H9 (cell line): Measurements from ENCODE around the gene C9orf72. TPM values are rescaled to one million over a fixed set of nuclear protein-coding genes. Genes with fewer than 3 reads are reported as not detected.

Source experiments
- DNase-seq: peaks from one replicate; pipeline ENCODE4 v3.0.0-alpha.2; 2017
- H2AFZ ChIP-seq: one replicate; pipeline ENCODE4 v1.6.1; 2013; ENCODE audit warnings: mild to moderate bottlenecking, low read length, control low read depth, moderate library complexity
- H2AK5ac ChIP-seq: 2 replicates; pipeline ENCODE4 v1.6.1; 2013; ENCODE audit warnings: low read length, control low read depth, mixed read lengths; ENCODE audit not compliant: insufficient read length
- H2BK120ac ChIP-seq: one replicate; pipeline ENCODE4 v1.6.1; 2013; ENCODE audit warnings: low read depth, mild to moderate bottlenecking, low read length, control low read depth, inconsistent platforms; ENCODE audit not compliant: poor library complexity, severe bottlenecking
- H2BK12ac ChIP-seq: 2 replicates; pipeline ENCODE4 v1.6.1; 2013; ENCODE audit warnings: low read length, control low read depth, mixed read lengths, low read depth; ENCODE audit not compliant: insufficient read length
- H2BK15ac ChIP-seq: 2 replicates; pipeline ENCODE4 v1.6.1; 2013; ENCODE audit warnings: low read depth, low read length, control low read depth
- H2BK20ac ChIP-seq: one replicate; pipeline ENCODE4 v1.6.1; 2013; ENCODE audit warnings: low read depth, mild to moderate bottlenecking, low read length, control low read depth, inconsistent platforms; ENCODE audit not compliant: poor library complexity, severe bottlenecking
- H2BK5ac ChIP-seq: 2 replicates; pipeline ENCODE4 v1.6.1; 2013; ENCODE audit warnings: low read length, control low read depth, mixed read lengths; ENCODE audit not compliant: insufficient read length
- H3K14ac ChIP-seq: 2 replicates; pipeline ENCODE4 v1.6.1; 2013; ENCODE audit warnings: low read length, control low read depth; ENCODE audit not compliant: insufficient read depth
- H3K18ac ChIP-seq: 2 replicates; pipeline ENCODE4 v1.6.1; 2013; ENCODE audit warnings: low read depth, mild to moderate bottlenecking, mixed read lengths, low read length, control low read depth; ENCODE audit not compliant: insufficient read length
- H3K23ac ChIP-seq: 2 replicates; pipeline ENCODE4 v1.6.1; 2013; ENCODE audit warnings: low read length, control low read depth, mixed read lengths, low read depth; ENCODE audit not compliant: insufficient read length
- H3K23me2 ChIP-seq: 2 replicates; pipeline ENCODE4 v1.6.1; 2013; ENCODE audit warnings: low read depth, mild to moderate bottlenecking, mixed read lengths, low read length, control low read depth; ENCODE audit not compliant: insufficient read length, poor library complexity, severe bottlenecking
- H3K27ac ChIP-seq: 2 replicates; pipeline ENCODE4 v1.5.1; 2013; ENCODE audit warnings: low read length, control low read depth, mixed read lengths, low read depth; ENCODE audit not compliant: insufficient read length
- H3K27me3 ChIP-seq: 2 replicates; pipeline ENCODE4 v1.6.1; 2013; ENCODE audit warnings: low read length, control low read depth, inconsistent platforms; ENCODE audit not compliant: insufficient read depth
- H3K4ac ChIP-seq: 2 replicates; pipeline ENCODE4 v1.6.1; 2013; ENCODE audit warnings: low read depth, mild to moderate bottlenecking, control low read depth, inconsistent platforms, low read length, moderate library complexity
- H3K4me1 ChIP-seq: 2 replicates; pipeline ENCODE4 v1.6.1; 2013; ENCODE audit warnings: low read length, control low read depth, inconsistent platforms; ENCODE audit not compliant: insufficient read depth
- H3K4me2 ChIP-seq: 2 replicates; pipeline ENCODE4 v1.6.1; 2013; ENCODE audit warnings: low read length, control low read depth, mixed read lengths; ENCODE audit not compliant: insufficient read length, insufficient read depth
- H3K56ac ChIP-seq: 2 replicates; pipeline ENCODE4 v1.6.1; 2013; ENCODE audit warnings: low read depth, mild to moderate bottlenecking, mixed read lengths, low read length, control low read depth; ENCODE audit not compliant: insufficient read length
- H3K79me1 ChIP-seq: 2 replicates; pipeline ENCODE4 v1.6.1; 2013; ENCODE audit warnings: low read depth, mild to moderate bottlenecking, moderate library complexity, low read length, control low read depth, inconsistent platforms; ENCODE audit not compliant: insufficient read depth, poor library complexity, severe bottlenecking
- H3K79me2 ChIP-seq: 2 replicates; pipeline ENCODE4 v1.6.1; 2013; ENCODE audit warnings: low read length, control low read depth, inconsistent platforms; ENCODE audit not compliant: insufficient read depth
- H3K9ac ChIP-seq: 2 replicates; pipeline ENCODE4 v1.6.1; 2013; ENCODE audit warnings: low read length, control low read depth, mixed read lengths; ENCODE audit not compliant: insufficient read length; ENCODE audit errors: extremely low read depth
- H3K9me3 ChIP-seq: one replicate; pipeline ENCODE4 v1.6.1; 2013; ENCODE audit warnings: low read depth, low read length, inconsistent platforms; ENCODE audit not compliant: control insufficient read depth
- H3T11ph ChIP-seq: one replicate; pipeline ENCODE4 v1.6.1; 2013; ENCODE audit warnings: mild to moderate bottlenecking, low read length, control low read depth, inconsistent platforms
- H4K20me1 ChIP-seq: one replicate; pipeline ENCODE4 v1.6.1; 2013; ENCODE audit not compliant: control insufficient read depth, insufficient read length, insufficient read depth
- H4K5ac ChIP-seq: 2 replicates; pipeline ENCODE4 v1.6.1; 2013; ENCODE audit warnings: low read depth, mild to moderate bottlenecking, mixed read lengths, low read length, control low read depth; ENCODE audit not compliant: insufficient read length
- H4K8ac ChIP-seq: replicated peaks from 2 replicates; pipeline ENCODE4 v1.6.1; 2013; ENCODE audit warnings: low read length, control low read depth, mixed read lengths, low read depth; ENCODE audit not compliant: insufficient read length
- H4K91ac ChIP-seq: 2 replicates; pipeline ENCODE4 v1.6.1; 2013; ENCODE audit warnings: low read depth, mild to moderate bottlenecking, moderate library complexity, mixed read lengths, low read length, control low read depth; ENCODE audit not compliant: insufficient read length
- H3K27ac Mint-ChIP-seq, 3 experiments: 2 replicates in 2 of 3; 3 replicates in 1 of 3; pipeline ENCODE4 v1.8.0; 2020 to 2021; ENCODE audit warnings: mixed read lengths in 3 of 3, mild to moderate bottlenecking in 1 of 3, moderate library complexity in 1 of 3
- H3K27me3 Mint-ChIP-seq: 2 replicates; pipeline ENCODE4 v1.8.0; 2021; ENCODE audit warnings: low read depth, mild to moderate bottlenecking, moderate library complexity, mixed read lengths
- H3K36me3 Mint-ChIP-seq, 3 experiments: 2 replicates in 2 of 3; 3 replicates in 1 of 3; pipeline ENCODE4 v1.8.0; 2020 to 2021; ENCODE audit warnings: low read depth in 3 of 3, mixed read lengths in 3 of 3; ENCODE audit not compliant: insufficient read depth in 1 of 3
- H3K4me1 Mint-ChIP-seq, 2 experiments: 2 replicates each; pipeline ENCODE4 v1.8.0; 2020; ENCODE audit warnings: mixed read lengths in 2 of 2
- H3K4me3 Mint-ChIP-seq, 2 experiments: 2 replicates in 1 of 2; 3 replicates in 1 of 2; pipeline ENCODE4 v1.8.0; 2020 to 2021; ENCODE audit warnings: mild to moderate bottlenecking in 2 of 2, mixed read lengths in 2 of 2, moderate library complexity in 1 of 2
- H3K9me3 Mint-ChIP-seq, 2 experiments: 2 replicates in 1 of 2; 3 replicates in 1 of 2; pipeline ENCODE4 v1.8.0; 2020; ENCODE audit warnings: mild to moderate bottlenecking in 2 of 2, mixed read lengths in 2 of 2, moderate library complexity in 1 of 2
- CTCF ChIP-seq: fragments of 200-600 bp; sonication (generic); conservative IDR thresholded peaks from 3 replicates; pipeline ENCODE4 v1.8.0; 2021; ENCODE audit warnings: antibody characterized with exemption, mild to moderate bottlenecking
- WGBS: extraction: QIAGEN DNeasy Blood & Tissue Kit; methylation state at CpG from one replicate; pipeline ENCODE4 v1.1.7; 2013; ENCODE audit warnings: missing lambda C conversion rate, low lambda C conversion rate, mixed read lengths; ENCODE audit not compliant: insufficient read length; ENCODE audit errors: extremely low coverage; 5-methylcytosine and 5-hydroxymethylcytosine counted together
- total RNA-seq: library from RNA; stranded (reverse); gene quantifications from 2 replicates; pipeline ENCODE4 v1.2.1, GENCODE V29; 2021

C9orf72 gene
- total RNA-seq, 1 experiment from 2014 or later: 17.0 TPM

DNA sequence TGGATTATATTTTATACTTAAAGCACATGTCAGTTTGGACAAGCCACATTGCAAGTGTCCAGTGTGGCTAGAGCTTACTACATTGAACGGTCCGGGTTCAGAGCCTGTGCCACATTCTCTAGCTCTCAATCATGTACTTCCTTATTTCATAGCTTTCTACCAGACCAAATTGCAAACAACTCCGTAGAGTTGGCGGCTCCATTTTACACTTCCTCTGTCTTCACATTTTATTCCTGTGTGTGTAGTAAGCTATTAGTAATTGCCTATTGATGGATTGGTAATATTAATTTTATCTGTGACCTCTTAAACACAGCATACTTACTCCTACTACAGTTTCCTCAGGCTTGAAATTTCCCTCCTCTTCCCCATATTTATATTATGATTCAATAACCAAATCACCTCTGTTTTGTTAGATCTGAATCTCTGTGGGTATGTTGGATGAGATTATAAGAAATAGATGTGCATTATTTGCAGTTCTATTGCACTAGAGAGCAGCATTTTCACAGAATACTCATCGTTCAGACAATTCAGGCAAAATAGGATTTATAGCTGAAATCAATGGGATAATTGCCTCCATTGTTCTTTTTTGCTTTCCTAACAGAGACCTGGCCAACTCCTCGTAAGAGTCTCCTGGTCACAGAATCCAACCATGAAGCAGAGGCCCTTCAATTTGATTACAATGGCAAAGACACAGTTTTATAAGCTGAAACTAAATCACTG lies 29.0 kb upstream of the C9orf72 start:
- DNase-seq: no peak
- Histone ChIP-seq H2AFZ (no peak overlapping the region), H3K9me3 (no peaks in the 10 kb centered on the region), H2BK20ac (no peak overlapping the region), H3K9ac (no peak overlapping the region), H3K4me2 (no peak overlapping the region), H3K27ac (no peak overlapping the region), H4K91ac (no peak overlapping the region), H4K5ac (no peak overlapping the region), H2BK12ac (no peak overlapping the region), H4K20me1 (no peaks in the 10 kb centered on the region), H2BK5ac (no peak overlapping the region), H3K18ac (no peak overlapping the region), H3K4me1 (peaks cover 3% of the 10 kb centered on the region; the same call in 1 of the 2 replicates), H3K23me2 (no peaks in the 10 kb centered on the region), H3K27me3 (no peaks in the 10 kb centered on the region), H3K79me1 (no peaks in the 10 kb centered on the region), H2BK120ac (no peak overlapping the region), H4K8ac (no peak overlapping the region), H3K14ac (no peak overlapping the region), H3K4ac (no peak overlapping the region), H2AK5ac (no peak overlapping the region), H3K56ac (no peak overlapping the region), H3K23ac (no peak overlapping the region), H3K79me2 (no peaks in the 10 kb centered on the region), H2BK15ac (no peak overlapping the region), H3T11ph (no peak overlapping the region)
- Mint-ChIP-seq H3K9me3 (no peaks in the 10 kb centered on the region; a peak in 1 of 5 replicates), H3K27me3 (no peaks in the 10 kb centered on the region), H3K4me3 (no peak overlapping the region), H3K27ac (no peak overlapping the region), H3K4me1 (peaks cover 8% of the 10 kb centered on the region in 2 experiments), H3K36me3 (no peaks in the 10 kb centered on the region; a peak in 1 of 7 replicates)
- WGBS: no CpG with 5 or more reads among the region's 6 CpGs
- TF ChIP-seq CTCF: no peak
